T-helper 9 cell (primary cell): ENCODE results near the gene CREG1.

ENCODE experiments used
- DNase-seq: peaks from one replicate; pipeline ENCODE4 v3.0.0-alpha.2; 2020

The CREG1 gene

GRCh38 chr1:167529829-167530474, 23.6 kb downstream of the CREG1 start:
- no peak for DNase-seq

- DNase-seq = no peak
Measured at GRCh38 chr1:167528057-167528728, 25.4 kb downstream of the CREG1 start.

- no peak for DNase-seq
Measured at GRCh38 chr1:167526667-167527383, 26.7 kb downstream of the CREG1 start.

- no peak for DNase-seq
Measured at GRCh38 chr1:167524651-167525050, 28.9 kb downstream of the CREG1 start.

- no peak for DNase-seq
Measured at GRCh38 chr1:167522246-167522645, 31.3 kb downstream of the CREG1 start.

GRCh38 chr1:167520711-167521206, 32.8 kb downstream of the CREG1 start:
- no peak for DNase-seq

GRCh38 chr1:167518331-167518700, 35.2 kb downstream of the CREG1 start, which contains the start of gene CD247:
Gene CD247, minus strand, starts transcription at chr1:167518529. Its CDS starts 64 bp downstream, at chr1:167518465.
- peak; percentile 59 for DNase-seq

GRCh38 chr1:167517535-167518330, 35.8 kb downstream of the CREG1 start:
- peak; percentile 76 for DNase-seq

- no peak for DNase-seq
Measured at GRCh38 chr1:167516404-167517388, 36.9 kb downstream of the CREG1 start.

GRCh38 chr1:167515893-167516321, 37.7 kb downstream of the CREG1 start:
- DNase-seq = no peak

GRCh38 chr1:167515461-167515860, 38.1 kb downstream of the CREG1 start:
- DNase-seq = no peak

- no peak for DNase-seq
Measured at GRCh38 chr1:167514288-167514687, 39.3 kb downstream of the CREG1 start.

- DNase-seq = no peak
Measured at GRCh38 chr1:167512046-167512654, 41.4 kb downstream of the CREG1 start.

- DNase-seq = no peak
Measured at GRCh38 chr1:167511374-167511986, 42.1 kb downstream of the CREG1 start.

GRCh38 chr1:167510881-167511280, 42.7 kb downstream of the CREG1 start:
- no peak for DNase-seq

- DNase-seq = no peak
Measured at GRCh38 chr1:167510244-167510643, 43.3 kb downstream of the CREG1 start.

GRCh38 chr1:167509587-167509986, 44.0 kb downstream of the CREG1 start:
- DNase-seq = no peak

GRCh38 chr1:167507719-167508118, 45.8 kb downstream of the CREG1 start:
- no peak for DNase-seq

GRCh38 chr1:167504467-167504827, 49.1 kb downstream of the CREG1 start:
- DNase-seq = no peak

GRCh38 chr1:167503626-167504466, 49.7 kb downstream of the CREG1 start:
- DNase-seq = no peak
